ENCODE measurements around the gene MTERF4.
"Not testable (repeated sequence)": the region's sequence is repeated elsewhere in the genome, so short reads cannot be mapped to it uniquely, and the experiment has no call there.

The MTERF4 gene

DNA sequence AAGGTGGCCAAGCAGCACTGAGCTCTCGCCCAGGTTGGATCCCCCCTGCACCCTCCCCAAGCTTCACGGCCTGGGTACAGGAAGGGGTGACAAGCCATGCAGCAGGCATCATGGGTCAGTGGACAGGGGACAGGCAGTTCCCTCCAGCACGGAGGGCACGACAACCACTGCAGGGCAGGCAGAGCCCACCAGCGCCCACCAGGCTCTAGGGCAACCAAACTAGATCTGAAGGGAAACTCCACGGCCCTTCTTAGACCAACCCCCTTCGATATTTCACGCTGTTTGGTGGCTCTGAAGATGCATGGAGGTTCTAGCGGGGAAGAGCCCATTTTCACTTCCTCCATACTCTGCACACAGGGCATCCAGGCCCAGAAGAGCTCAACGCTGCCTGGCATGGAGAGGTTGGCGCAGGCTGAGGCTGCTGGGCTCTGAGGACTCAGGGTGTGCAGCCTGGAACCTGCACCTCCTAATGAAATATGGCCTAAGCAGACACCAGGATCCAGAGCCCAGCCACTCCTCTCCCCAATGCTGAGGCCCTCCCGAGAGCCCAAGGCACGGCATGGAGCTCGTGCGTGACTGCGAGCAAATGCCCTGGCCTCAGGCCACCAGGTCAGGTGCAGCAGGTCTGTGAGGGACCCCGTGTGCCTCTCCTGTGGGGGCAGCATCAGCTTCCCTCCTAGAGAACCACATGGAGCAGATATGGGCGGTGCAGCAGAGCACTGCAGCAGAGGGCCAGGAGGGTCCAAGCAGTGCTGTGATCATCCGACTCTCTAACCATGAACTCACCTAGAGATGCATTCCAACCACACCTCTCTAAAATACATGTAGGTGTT, 8.7 kb upstream of the MTERF4 start:
- DNase-seq (ENCODE audit: low spot score), result no peak

DNA sequence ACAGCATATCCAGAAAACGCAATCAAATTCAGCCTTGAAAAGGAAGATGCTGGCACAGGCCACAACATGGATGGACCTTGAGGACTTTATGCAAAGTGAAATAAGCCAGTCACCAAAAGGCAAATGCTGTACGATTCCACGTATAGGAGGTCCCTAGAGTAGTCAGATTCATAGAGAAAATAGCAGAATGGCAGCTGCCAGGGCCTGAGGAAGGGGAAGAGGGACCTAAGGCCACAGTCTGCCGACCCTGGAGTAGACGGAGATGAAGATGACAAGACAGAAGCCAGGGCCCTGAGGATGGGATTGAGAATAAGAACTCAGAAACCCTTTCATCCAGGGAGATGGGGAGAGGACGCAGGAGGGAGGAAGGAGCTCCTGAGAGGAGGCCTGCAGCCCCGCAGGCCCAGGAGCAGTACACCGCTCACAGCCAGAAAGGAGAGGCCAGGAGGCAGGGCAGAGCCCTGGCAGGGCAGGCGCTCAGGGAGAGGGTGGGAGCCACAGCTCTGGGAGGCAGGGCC, 8.1 kb upstream of the MTERF4 start:
- DNase-seq (ENCODE audit: low spot score), result no peak

DNA sequence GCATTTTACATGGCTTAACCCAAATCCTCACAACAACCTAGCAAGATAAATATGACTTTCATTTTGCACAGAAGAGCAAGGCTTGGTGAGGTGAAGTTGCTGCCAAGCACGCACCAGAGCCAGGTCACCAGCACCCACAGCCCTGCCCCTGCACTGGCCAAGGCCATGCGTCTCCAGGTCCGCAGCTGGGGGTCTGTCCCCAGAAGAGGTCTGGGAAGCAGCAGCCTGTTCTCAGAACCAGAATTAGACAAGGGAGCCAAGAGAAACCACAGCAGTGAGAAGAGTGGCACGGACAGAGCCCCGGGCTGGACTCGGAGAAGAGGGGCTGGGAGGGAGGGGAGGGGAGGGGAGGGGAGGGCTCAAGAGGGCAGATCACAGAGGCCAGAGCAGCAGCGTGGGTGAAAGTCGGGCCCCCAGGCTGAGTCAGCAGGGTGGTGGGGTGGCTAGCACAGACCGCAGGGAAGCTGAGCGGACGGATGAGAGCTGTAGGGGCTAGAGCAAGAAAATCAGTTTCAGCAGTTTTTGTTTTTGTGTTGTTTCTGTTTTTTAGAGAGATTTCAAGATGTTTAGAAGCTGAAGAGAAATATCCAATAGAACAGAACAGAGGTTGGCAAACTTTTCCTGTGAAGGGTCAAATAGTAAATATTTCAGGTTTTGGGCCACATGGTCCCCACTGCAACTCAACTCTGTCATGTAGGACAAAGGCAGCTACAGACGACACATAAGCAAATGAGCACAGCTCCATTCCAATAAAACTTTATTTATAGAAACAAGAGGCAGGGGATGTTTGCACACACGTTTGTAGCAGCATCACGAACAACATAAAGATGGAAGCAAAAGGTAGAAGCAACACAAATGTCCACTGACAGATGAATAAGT, 7.4 kb upstream of the MTERF4 start:
- DNase-seq (ENCODE audit: low spot score), result no peak

DNA sequence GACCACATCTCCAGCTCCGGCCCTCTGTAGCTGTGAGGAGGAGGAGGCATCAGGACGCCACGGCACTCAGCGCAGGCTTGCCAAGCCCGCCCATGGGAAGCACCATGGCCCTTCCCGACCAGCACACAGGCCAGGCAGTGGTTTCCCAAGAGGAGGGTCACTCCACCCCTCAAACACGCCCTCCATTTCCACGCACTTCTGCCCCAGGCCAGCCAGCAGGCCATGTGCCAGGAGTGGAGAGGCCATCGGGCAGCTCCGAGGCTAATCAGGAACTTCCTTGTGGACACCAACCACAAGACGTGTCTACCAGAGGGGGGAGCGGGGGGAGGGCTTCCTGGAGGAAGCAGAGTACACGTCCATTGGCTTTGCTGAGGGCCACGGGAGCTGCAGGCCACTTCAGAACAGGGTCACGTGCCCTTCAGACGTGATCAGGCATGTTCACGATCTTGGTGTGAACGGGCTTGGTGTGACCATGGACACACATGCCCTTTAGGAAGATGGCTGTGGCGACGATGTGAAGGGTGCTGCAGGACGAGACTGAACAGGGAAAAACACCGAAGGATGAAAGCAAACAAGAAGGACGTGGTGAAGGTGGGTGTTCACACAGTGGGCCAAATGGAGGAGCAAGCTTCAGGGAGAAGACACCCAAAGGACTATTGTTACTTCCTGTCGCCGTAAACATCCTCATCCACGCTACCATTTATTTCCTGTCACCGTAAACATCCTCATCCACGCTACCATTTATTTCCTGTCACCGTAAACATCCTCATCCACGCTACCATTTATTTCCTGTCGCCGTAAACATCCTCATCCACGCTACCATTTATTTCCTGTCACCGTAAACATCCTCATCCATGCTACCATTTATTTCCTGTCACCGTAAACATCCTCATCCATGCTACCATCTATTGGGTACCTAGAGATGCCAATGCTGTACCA, 6.5 kb upstream of the MTERF4 start:
- no peak for DNase-seq (ENCODE audit: low spot score)

- no peak for DNase-seq (ENCODE audit: low spot score)
These were observed 5.1 kb upstream of the MTERF4 start for GRCh38 chr2:241107031-241107783.

- no peak for DNase-seq (ENCODE audit: low spot score)
These were observed 3.6 kb upstream of the MTERF4 start for GRCh38 chr2:241105641-241106040.

- DNase-seq (ENCODE audit: low spot score), result not testable (repeated sequence)
These were observed 2.5 kb upstream of the MTERF4 start for GRCh38 chr2:241104611-241105010.

DNA sequence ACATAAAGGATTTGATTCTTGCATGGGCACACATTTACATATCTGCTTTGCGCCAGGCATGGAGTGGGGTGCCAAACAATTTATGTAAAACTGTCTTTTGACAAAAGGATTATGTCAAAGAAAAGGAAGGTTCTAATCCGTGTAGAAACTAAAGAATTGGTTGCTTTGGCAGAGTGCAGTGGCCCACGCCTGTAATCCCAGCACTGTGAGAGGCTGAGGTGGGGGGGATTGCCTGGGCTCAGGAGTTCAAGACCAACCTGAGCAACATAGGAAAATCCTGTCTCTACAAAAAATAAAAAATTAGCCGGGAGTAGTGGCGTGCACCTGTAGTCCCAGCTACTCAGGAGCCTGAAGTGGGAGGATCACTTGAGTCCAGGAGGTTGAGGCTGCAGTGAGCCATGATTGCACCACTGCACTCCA, 1.1 kb upstream of the MTERF4 start:
- no peak for DNase-seq (ENCODE audit: low spot score)

DNA sequence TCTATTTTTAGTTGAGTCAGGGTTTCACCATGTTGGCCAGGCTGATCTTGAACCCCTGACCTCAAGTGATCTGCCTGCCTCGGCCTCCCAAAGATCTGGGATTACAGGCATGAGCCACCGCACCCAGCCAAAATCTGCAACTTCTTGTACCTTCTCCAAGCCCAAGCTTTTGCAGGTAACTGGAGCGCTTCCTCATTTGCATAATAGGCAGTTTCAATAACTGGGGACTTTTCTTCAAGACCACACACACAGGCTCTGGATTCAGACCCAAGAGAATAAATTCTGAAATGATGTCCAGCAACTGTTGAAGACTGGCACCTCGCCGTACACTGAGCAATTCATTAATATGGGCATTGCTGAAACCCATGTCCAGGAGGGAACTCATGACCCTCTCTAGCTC, 2.8 kb downstream of the MTERF4 start:
- DNase-seq (ENCODE audit: low spot score), result no peak

- no peak for DNase-seq (ENCODE audit: low spot score)
These were observed 5.1 kb downstream of the MTERF4 start for GRCh38 chr2:241096979-241097378.

- no peak for DNase-seq (ENCODE audit: low spot score)
These were observed 6.3 kb downstream of the MTERF4 start for GRCh38 chr2:241095594-241096290.

DNA sequence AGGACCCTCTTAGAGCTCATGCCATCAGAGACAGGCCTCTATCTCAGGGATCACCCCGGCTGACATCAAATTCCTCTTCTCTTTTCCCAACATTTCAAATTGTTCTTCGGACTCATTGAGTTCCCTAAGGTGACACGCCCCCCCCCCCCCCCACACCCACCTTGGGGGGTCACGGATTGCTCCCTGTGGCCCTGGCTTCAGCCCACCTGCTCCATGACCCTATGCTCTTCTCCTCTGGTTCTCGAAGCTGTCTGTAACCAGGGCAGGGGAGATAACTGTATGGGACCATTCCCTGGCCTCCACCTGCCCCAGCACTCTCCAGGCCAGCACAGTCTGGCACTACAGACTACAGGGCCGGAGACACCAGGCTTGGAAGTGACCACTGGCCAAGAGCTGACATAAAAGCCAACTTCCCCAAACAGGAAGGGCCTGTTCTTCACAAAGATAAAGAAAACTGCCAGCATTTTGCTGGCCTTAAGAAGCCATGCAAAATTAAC, 7.1 kb downstream of the MTERF4 start:
- DNase-seq (ENCODE audit: low spot score), result no peak

DNA sequence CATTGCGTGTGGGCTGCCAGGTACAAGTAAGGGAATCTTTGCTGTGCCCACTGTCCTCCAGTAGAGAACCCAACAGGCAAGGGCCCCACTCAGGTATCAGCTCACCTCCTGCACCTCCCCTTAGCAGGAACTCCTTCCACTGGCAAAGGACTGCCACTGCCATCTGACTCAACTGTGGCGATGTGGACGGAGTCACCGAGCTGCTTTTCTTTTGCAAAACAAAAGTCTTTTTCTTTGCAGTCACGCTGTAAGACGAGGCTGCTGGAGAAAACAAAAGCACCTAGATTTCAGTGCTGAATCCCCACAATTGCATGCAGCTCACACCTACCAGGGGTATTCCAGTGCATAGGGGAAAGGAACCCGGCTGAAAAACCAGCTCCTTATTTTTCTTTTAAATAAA, 7.9 kb downstream of the MTERF4 start:
- no peak for DNase-seq (ENCODE audit: low spot score)

DNA sequence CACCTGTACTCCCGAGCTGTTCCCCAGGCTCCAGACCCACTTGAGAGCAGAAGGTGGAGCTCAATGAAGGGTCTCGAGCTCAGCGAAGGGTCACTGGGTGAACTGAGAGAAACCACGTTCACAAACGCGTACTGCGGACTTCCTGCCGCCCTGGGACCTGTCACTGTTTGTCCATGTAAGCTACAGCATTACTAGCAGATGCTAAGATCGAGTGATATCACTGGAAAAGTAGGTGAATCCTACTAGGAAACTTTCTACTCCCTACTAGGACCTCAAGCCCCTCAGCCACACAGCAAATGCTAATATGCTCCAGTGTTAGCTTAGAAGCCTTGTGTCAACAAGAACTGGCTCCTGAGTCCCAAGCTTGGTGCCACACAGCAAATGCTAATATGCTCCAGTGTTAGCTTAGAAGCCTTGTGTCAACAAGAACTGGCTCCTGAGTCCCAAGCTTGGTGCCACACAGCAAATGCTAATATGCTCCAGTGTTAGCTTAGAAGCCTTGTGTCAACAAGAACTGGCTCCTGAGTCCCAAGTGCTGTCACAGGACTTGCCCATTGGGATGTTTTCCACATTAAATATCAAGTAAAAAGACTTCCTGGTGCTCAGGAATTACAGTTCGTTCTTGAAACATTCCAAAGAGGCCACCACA, 8.8 kb downstream of the MTERF4 start:
- not testable (repeated sequence) for DNase-seq (ENCODE audit: low spot score)

DNA sequence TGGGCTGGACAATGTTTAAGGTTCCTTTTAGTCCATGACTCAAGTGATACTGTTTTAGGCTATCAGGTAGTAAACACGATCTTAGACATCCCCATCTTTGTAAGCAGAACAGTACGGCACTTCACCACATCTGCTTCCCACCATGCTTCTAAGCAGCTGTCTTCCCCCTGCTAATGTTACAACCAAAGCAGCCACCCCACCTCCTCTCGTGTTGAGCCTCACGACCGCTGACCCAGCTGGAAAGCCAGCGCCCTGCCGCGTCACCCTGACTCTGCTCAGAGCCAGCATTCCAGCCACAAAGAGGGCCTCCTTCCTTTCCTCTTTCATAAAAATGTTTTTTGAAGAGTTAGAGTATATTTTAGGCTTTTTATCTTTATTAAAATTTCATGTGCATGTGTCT, 9.4 kb downstream of the MTERF4 start:
- DNase-seq (ENCODE audit: low spot score), result no peak

- DNase-seq (ENCODE audit: low spot score), result no peak
These were observed 10.2 kb downstream of the MTERF4 start for GRCh38 chr2:241091734-241092445.

DNA sequence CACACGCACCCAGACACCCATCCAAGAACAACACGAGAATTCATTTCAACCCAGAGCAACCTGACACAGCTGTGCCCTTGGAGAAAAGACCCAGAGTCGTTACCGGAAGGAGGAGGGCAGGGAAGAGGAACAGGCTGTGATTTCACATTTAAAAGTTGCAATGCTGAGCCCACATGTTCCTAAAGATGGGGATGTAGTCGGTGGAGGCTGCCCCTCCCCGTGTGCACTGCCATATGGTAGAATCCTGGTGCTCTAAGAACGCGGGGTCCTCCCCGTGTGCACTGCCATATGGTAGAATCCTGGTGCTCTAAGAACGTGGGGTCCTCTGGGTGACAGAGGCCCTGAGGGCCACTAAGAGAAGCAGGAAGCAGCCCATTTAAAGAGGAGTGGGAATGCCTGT, 10.9 kb downstream of the MTERF4 start:
- DNase-seq (ENCODE audit: low spot score), result no peak

DNA sequence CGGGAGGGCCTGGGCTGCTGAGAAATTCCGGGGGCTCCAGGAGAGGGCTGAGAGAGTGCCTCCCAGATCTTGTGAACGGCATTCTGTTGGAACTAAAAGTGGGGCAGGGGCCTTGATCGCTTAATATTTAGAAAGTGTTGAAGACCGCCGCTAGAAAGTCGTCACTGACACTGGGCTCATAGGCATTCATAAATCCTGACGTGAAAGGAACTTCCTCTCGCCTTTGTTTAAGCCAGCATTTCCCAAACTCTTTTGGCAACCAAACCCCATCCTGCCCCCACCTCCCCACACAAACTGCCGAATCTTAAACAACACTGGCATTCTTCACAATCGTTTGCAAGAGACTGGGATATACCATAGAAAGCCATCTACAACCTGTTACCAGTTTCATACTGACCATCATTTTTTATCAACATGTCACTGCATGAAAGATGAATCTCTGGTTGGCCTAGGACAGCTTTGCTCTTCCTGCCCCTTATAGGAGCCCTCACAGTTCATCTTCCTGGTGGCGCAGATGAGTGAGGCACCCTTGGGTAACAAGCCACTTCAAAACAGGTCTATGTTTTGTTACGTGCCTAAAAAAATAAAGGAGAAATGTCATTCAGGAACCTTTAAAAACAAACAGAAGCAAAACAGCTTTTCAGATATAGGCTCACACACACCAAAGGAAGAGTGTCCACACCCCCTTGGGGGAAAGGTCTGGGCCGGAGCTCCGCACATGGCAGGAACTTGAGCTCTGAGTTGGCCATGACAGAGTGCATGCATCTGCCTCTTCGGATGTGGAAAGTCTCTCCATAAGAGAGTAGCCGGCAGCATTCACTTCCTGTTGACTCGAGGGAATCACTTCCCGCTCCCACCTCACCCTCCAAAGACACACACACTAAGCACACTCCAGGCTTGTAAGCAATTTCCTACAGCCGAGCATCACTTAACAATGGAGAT, 13.0 kb downstream of the MTERF4 start:
- no peak for DNase-seq (ENCODE audit: low spot score)

All from iPS-NIHi11 (cell line).